ENCODE results near the gene IVD. TPM values are rescaled to one million over a fixed set of nuclear protein-coding genes. Genes with fewer than 3 reads are reported as not detected.

Gene IVD
- total and polyA plus RNA-seq, 4 donors, result 40.3 to 156 (median 94.4) TPM

- H3K9ac ChIP-seq (ENCODE audit: low read depth in 1 of 2, low read length in 2 of 2), result no peak overlapping the region
- H3K27me3 ChIP-seq (ENCODE audit: control insufficient read depth in 4 of 4, insufficient read depth in 4 of 4, low read length in 3 of 4), result no peaks in the 10 kb centered on the region
- no peak for DNase-seq (ENCODE audit: low spot score)
- peaks cover 4 to 9% (median 7%) of the 10 kb centered on the region in 4 donors for H3K4me1 ChIP-seq (ENCODE audit: control insufficient read depth in 4 of 4, insufficient read depth in 4 of 4, low read length in 3 of 4)
- no peaks in the 10 kb centered on the region for H3K9me3 ChIP-seq (ENCODE audit: control insufficient read depth in 4 of 4, low read length in 3 of 4)
- H3K27ac ChIP-seq (ENCODE audit: low read depth in 1 of 2, low read length in 2 of 2), result peak overlapping the region; percentile 15 to 55
- no peak overlapping the region for H3K4me3 ChIP-seq (ENCODE audit: low read depth in 1 of 3, low read length in 3 of 3)
- peak; percentile 58 to 81 for TF ChIP-seq HNF4A (conservative IDR thresholded peaks at IDR 0.05)
- TF ChIP-seq FOXA1 (IDR thresholded peaks at IDR 0.05), result no peak
- peak; percentile 70 for TF ChIP-seq FOXA2 (IDR thresholded peaks at IDR 0.05)
- TF ChIP-seq TAF1 (conservative IDR thresholded peaks at IDR 0.05), result no peak
- peak; percentile 15 for TF ChIP-seq ATF3 (IDR thresholded peaks at IDR 0.05)
- no peak for TF ChIP-seq HNF4G (IDR thresholded peaks at IDR 0.05)
- peak; percentile 57 to 85 for TF ChIP-seq RXRA (IDR thresholded peaks at IDR 0.05)
- no peak for TF ChIP-seq NR2F2 (IDR thresholded peaks at IDR 0.05)
- no peak for TF ChIP-seq CTCF (IDR thresholded peaks at IDR 0.05; ENCODE audit: low read depth, low read length, missing input control)
- no peak for TF ChIP-seq EGR1 (IDR thresholded peaks at IDR 0.05; ENCODE audit: low read depth in 2 of 2)
- TF ChIP-seq GABPA (IDR thresholded peaks at IDR 0.05 in 1 of 2, conservative IDR thresholded peaks at IDR 0.05 in 1 of 2), result peak in 1 of 2 donors; percentile 66
- TF ChIP-seq SP1 (IDR thresholded peaks at IDR 0.05), result peak; percentile 61
- TF ChIP-seq REST (IDR thresholded peaks at IDR 0.05), result peak; percentile 68
- peak in 1 of 2 donors; percentile 26 for TF ChIP-seq RAD21 (IDR thresholded peaks at IDR 0.05)
- TF ChIP-seq JUND (IDR thresholded peaks at IDR 0.05), result peak in 1 of 2 donors; percentile 57
- peak; percentile 58 for TF ChIP-seq MAX (IDR thresholded peaks at IDR 0.05)
- TF ChIP-seq ZBTB33 (IDR thresholded peaks at IDR 0.05), result peak; percentile 65
- peak; percentile 60 for TF ChIP-seq YY1 (IDR thresholded peaks at IDR 0.05)
- H3K36me3 ChIP-seq (ENCODE audit: control insufficient read depth in 4 of 4, insufficient read depth in 3 of 4, low read depth in 1 of 4, low read length in 3 of 4), result peaks cover 5 to 12% (median 9%) of the 10 kb centered on the region in 4 donors
- 60% methylated on average over 13 of the region's 13 CpGs for WGBS
These were observed 16.4 kb upstream of the IVD start for GRCh38 chr15:40388941-40389823.

Data from liver (tissue), 9 donors.